Prostate gland (tissue), 2 donors: ENCODE measurements around the gene ITIH5.

Experiments
- CTCF ChIP-seq, 4 experiments: fragments of 200-600 bp in 2 of 4; fragments of 450-650 bp in 2 of 4; sonication (generic) in 2 of 4; IDR thresholded peaks; 1 replicate in 3 of 4; 2 replicates in 1 of 4; pipeline ENCODE4 v1.5.1; 2016 to 2019; ENCODE audit warnings: antibody characterized with exemption in 4 of 4, mild to moderate bottlenecking in 2 of 4, moderate library complexity in 2 of 4
- POLR2A ChIP-seq: fragments of 450-650 bp; IDR thresholded peaks from one replicate; pipeline ENCODE4 v1.6.1; 2016; ENCODE audit warnings: antibody characterized with exemption, mild to moderate bottlenecking

- TF ChIP-seq CTCF (IDR thresholded peaks at IDR 0.05) (no peak), POLR2A (no peak)
Measured at GRCh38 chr10:7527468-7527867, 139.3 kb downstream of the ITIH5 start.
